Left hindlimb (tissue), 1 donor: Measurements from ENCODE around the gene FRMD3.

ENCODE experiments used
- DNase-seq: peaks from one replicate; pipeline ENCODE4 v3.0.0-alpha.2; 2018

The FRMD3 gene

DNA sequence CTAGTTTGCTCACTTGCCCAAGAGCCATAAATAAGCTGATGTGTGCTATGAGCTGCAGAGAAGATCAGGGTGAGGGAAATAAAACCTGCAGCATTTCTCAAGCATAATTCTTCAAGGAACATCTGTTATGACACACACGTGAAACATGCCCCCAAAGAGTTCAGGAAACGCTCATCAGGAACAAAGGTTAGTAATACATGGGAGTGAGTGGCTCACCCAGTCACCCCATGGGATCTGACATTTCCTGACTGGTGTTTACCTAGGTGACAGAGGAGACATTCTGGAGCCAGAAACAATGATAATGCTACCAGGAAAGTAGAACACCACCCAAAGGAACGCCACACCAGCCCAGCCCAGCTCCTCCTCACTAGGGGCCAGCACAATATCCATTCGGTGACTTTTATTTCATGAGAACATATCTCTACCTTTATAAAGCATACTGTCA, 66.0 kb downstream of the FRMD3 start:
- no peak for DNase-seq

DNA sequence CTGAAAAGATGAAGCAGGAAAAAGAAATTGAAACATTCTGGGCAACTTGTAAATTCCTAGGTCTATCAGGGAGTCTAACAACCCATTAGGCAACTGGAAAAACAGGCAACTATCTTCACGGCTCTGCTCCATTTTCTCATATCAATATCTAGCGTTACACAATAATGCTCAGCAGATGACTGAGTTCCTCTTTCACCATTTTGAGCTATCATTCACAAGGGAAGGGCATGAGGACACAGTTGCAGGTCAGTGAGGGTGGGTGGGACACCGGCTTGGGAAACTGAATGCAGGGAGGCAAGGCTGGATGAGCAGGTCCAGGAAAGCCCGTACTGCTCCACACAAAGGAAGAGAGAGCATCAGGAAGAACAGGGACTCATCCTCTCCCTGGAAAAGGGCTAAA, 67.0 kb downstream of the FRMD3 start:
- DNase-seq = no peak

DNA sequence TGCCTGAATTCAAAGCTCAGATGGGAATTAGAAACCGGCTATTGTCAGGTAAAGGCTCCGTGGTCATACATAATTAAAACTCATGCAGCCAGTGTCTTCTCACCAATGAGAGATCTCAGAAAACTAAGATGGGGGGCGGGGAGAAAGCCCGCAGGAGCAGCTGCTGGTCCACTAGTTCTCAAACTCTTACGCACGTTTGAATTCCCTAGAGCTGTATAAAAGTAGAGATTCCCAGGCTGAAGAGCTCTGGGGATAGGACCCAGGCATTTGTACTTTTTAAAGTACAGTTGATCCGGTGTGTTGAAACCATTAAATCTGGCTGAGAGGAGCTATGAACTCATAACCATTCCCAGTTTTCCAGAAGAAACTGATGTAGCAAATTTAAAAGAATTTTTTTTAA, 68.5 kb downstream of the FRMD3 start:
- DNase-seq = no peak

DNA sequence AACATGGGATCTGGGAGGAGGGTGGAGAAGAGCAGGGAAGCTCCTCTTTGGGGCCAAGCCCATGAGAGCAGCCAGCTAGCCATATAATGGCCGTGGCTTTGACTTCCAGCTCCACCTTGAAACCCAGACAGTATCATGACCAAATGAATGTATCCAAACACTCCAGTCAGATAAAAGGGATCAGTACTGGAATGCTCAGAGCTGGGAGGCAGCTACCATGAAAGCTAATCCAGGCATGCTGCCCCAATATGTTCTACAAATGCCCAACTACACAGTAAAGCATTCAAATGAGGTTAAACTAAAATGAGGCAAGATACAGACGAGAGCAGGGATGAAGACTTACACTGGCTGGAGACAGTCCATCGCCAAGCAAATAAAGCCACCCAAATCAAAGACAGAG, 69.4 kb downstream of the FRMD3 start:
- DNase-seq = no peak

DNA sequence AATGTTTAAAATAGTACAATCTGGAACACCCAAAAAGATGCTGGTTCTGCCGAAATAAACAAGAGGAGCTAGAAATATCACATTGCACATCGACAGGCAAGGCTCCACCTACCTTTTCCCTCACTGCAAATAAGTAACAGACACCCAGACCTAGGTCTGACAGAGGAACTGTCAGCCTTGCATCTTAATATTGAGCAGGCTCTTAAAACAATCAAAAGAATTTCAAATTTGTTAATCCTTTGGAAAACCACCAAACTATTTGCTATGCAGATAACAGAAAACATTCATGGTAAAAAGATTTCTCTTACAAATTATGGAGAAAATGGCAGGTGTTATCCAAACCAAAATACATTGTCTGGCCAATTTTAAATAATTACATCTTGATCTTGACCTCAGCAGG, 71.3 kb downstream of the FRMD3 start:
- no peak for DNase-seq

DNA sequence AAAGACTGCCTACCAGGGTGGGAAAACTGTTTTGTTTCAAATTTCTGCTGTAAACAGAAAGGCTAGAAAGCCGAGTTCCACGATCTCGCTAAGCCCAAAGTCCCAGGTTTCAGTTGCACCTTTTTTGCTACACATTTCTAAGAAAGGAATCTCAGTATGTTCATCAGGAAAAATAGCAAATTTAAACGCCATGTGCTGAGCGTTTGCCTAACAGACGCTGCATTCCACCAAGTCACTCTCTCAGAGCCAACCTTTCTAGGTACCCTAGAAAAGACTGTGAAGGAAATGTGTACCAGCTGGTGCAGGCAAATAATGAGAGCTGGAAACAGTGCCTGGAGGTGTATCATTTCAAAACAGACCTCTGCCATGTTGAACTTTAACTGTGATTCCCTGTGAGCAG, 71.8 kb downstream of the FRMD3 start:
- no peak for DNase-seq

DNA sequence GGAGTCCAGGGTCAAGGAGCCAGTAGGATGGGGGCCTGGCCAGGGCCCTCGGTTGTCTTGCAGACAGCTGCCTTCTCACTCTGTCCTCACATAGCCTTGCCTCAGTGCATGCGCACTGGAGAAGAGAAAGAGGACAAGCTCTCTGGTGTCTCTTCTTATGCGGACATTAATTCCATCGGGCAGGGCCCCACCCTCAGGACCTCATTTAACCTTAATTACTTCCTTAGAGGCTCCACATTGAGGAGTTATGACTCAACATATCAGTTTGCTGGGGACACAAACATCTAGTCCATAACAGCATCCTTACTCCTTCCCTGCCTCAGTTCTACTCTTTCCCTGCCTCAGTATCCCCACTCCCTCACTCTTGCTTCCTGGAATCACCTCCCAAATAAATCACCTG, 78.4 kb downstream of the FRMD3 start:
- no peak for DNase-seq

DNA sequence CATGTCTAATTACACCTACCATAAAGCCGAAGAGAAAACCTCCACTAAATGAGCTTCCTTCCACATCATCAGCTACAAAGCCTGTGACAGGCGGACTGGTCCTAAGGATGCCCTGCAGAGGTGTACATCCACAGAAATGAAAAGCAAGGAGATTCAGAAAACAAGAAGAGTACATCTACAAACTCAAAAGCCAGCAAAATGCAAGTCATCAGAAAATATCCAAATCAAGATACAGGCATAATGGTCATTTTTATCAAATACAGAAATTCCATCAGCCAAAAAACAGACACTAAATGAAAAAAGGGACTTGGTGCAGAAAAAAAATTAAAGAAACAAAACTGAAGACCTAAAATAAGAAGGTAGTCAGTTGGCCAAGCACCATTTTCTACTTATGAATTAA, 79.7 kb downstream of the FRMD3 start:
- no peak for DNase-seq

DNA sequence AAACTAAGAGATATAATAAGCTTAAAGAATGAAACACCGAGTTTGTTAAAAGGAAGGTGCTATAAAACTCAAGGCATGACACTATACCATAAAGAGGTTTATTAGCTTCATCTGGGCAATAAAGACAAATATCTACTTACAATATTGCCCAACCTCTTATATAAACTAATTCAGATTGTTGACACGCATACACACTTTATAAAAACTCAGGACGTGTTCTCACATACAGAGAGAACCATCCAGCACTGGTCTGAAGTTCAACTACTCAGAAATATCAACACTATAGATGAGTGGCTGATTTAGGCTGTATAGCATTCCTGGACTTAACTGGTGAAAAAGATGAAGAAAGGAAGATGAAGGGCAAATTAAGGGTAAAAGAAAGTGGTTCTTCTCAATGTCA, 81.2 kb downstream of the FRMD3 start:
- DNase-seq = no peak

DNA sequence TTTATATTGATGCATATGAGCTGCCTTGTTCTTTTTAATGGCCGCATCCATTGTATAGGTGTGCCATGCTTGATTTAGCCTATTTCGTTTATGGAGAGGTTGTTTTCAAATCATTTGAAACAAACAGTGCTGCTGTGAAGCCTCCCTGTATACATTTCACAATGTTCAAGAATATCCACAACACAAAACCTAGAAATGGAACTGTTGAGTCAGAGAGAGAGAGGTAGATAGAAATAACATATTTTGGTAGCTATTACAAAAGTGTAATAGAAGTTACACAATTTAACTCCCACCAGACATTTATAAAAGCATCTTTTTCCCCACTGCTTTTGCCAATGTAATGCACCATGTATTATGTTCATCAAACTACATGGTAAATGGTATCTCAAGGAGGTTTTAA, 82.0 kb downstream of the FRMD3 start:
- no peak for DNase-seq

DNA sequence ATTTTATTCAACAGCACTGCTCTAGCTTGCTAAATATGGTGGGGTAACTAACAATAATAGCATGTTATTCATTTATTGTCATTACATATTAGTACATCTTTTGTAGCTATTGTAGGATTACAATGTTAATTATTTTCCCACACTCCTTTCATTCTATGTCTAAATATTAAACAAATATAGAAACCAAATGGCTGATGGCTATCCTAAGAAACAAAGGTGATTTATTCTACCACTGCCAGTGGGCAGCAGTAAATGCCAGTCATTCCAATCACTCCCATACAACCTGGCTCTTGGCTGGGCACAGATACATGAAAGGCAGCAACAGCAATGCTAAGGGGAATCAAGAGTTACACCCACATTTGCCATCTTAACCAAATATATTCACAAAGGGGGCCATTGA, 84.1 kb downstream of the FRMD3 start:
- DNase-seq = no peak

DNA sequence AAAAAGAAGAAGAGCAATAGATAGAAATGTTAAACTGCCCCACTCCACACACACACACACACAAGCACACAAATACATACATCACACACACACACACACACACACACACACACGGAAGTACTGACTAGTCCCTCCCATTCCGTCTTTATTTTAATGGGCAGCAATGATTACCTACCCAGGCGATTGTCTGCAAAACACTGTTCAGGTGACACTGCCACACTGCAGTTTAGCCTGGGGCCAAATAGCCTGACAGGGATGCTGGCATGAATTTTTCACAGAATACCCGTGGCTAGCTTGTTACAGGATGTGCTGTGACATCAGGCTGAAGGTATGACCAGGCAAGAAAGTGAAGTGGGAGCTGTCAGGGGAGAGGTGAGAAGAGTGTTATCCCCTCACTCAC, 86.9 kb downstream of the FRMD3 start:
- DNase-seq = no peak

DNA sequence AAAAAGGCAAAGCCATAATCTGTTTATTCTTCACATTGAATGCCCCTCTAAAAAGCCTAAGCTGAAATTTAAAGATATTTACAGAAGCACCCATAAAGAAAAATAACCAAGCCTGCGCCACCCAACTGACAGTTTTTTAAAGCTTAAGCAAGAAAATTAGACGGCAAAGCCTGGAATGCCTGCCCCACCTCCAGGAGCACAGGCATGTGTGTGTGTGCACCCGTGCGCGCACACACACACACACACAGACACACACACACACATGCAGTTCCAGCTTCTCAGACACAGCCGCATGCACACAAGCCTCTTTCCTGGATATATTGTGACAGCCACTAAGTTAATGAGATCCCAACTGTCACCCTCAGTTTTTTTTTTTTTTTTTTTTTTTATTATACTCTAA, 88.2 kb downstream of the FRMD3 start:
- DNase-seq = no peak

DNA sequence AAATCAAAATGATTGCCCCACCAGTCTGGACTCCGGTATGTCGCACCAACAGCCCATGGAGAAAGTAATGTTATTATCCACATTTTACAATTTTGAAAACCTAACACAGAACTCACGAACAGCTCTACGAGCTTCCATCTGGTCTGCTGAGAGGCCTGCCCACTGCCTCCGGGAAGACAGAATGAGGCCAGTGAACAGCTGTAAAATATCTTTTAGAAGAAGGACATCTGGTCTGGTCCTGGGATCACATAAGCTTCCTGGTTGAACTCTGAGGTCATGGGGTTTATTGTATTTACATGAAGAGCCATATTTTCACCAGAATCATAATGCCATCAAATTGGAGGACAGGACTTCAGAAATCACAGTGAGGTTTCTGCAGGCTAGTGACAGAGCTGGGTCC, 89.0 kb downstream of the FRMD3 start:
- no peak for DNase-seq

DNA sequence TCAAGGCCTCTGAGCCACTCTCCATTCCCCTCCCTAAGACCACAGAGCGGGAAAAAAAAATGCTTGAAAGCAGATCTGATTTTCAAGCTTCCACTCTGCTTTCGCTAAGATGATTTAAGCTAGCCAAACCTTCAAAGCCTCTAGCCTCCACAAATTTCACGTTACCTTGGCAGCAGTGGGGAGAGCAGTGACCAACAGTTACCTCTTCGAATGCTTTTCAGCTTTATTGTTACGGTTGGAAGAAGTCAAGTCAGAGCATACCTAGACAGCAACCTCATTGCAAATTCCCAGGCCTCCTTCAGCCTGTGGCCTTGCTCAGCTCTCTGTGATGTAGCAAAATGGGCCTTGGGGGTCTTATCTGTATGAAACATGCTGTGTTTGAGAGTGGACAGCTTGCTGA, 89.6 kb downstream of the FRMD3 start:
- DNase-seq = no peak

DNA sequence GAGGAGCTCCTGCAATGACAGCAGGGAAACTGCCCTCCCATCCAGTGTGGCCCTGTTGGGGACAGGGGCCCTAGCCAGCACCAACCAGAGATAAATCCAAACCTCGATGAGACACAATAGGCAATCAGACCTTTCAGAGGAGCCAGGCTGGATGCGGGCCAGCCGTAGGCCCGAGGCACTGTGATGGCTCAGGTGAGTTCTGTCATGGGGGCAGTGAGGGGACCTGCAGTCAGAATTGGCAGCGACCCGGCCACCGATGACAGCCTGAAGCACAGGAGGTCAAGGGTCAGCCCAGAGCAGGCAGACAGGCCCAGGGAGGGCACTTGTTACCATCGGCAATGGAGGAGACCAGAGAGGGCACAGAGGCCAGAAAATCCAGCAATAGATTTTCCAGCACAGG, 90.8 kb downstream of the FRMD3 start:
- DNase-seq = no peak

DNA sequence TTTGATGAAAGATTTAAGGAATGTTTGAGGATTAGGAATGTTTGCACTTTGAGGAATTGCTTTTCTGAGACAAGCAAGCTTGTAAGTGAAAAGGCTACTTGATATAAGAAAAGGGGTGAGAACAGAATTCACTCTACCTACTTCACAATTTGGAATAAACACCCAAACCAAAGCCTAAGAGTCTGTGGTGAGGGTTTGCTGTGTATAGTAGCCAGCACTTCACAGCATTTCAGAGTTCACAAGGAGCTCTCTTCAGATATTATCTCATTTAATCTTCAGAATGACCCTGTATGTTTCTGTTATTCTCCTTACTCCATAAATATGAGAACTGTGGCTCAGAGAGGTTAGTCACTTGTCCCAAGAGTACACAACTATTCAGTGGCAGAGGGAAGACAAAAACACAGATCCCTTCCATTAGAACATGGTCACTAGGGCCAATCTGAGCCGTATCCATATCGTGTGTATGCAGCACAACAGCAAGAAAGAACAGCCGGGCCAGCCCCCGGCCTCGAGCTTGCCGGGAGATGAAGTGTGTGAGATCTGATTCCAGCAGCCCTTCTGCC, 92.4 kb downstream of the FRMD3 start:
- DNase-seq = no peak

DNA sequence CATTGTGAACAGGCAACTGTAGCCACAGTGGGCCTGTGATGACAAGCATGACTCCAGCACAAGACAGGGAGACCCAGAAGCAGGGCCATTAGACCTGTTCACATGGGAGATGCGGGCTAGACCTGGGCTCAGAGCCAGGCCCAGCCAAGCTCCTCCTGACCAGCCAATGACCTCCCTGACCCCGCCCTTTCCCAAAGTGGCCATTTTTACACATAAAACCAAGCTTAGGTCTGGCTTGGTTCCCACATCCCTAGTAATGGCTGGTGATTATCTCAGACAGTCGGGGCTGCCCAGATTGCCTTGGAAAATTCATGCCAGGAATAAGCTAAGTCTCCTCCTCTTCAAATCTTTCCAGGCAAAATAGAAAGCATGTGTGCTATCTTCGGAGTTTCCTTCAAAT, 94.1 kb downstream of the FRMD3 start:
- DNase-seq = peak; percentile 82

DNA sequence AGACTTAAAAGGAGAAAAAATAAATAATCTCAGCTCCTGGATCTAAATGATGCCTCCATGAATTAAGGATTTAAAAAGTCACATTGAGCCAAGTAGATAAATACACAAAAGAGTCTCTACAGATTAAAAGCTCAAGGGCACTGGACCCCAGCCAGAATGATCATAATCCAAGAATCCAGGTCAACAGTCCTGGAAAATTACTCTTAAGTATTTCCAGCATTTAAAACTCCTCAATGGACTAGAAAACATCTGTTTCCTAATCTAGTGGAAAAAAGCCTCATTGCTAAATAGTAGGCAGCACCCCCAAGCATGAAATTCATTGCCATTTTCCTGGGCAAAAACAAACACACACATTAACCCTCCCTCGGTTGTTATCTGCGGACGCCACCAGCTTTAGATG, 96.8 kb downstream of the FRMD3 start:
- DNase-seq = no peak

DNA sequence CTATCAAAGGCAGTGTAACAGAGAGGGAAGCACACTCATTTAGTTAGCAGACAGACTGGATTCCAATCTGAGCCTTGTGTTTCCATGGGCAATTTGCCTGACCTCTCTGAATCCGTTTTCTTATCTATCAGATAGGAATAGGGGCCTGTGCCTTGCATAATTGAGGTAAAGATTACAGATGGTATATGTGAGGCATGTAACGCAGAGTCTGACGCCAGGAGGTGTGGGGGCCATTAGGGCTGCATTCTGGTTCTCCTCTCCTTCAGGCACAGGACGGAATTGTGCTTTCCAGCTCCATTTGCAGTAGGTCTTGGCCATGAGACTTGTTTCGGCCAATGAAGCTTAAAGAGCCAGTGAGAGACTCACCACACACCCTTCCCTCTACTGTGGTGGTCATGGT, 97.6 kb downstream of the FRMD3 start:
- DNase-seq = no peak

DNA sequence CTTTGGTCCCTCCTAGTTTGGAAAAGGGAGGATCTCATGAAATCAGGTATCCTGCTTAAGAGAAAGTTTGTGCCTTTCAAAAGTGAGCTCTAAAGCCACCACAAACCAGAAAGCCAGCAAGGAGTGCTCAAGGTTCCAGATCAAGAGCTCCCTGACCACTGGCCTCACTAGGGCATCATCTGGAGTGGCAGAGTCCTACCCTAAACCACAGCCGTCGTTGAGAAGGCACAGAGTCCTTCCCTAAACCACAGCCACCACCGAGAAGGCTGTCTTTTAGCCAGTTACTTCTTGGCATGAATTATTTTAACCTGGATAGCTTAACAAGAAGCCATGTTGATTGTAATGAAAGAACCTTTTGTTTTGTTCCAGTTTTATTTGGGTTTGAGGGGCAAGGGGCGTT, 102.9 kb downstream of the FRMD3 start:
- no peak for DNase-seq

DNA sequence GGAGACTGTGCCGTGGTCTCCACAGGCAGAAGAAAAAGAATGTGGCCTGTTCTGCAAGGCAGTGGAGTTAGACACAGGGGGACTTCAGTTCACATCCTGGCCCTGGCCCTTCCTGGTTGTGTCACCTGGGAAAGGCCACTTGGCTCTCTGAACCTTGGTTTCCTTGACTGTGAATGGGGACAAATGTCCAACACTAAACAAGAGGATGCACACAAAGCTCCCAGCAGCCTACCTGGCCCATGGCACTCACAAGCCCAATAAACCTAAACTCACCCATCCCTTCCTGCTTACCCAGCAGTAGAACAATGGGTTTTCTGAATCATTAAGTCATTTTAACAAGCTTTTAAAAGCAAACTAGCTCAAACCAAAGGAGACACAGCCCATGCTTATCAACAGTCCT, 103.9 kb downstream of the FRMD3 start:
- no peak for DNase-seq

DNA sequence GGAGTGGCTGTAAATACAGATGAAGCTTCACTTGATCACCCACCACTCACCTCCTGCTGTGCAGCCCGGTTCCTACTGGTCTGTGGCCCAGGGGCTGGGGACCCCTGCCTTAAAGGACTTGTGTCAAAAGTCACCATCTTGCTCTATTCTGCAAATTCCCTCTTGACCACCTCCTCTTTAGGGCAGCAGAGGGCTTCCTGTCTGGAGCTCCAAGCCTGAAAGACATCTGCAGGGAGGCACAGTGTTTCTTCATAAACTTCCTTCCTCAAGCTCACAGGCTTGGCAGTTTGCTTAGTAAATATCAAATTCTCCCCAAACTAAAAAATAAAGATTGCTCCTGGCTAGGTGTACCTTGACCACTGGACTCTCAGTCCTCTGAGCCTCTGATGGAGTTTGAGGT, 104.4 kb downstream of the FRMD3 start:
- DNase-seq = no peak

DNA sequence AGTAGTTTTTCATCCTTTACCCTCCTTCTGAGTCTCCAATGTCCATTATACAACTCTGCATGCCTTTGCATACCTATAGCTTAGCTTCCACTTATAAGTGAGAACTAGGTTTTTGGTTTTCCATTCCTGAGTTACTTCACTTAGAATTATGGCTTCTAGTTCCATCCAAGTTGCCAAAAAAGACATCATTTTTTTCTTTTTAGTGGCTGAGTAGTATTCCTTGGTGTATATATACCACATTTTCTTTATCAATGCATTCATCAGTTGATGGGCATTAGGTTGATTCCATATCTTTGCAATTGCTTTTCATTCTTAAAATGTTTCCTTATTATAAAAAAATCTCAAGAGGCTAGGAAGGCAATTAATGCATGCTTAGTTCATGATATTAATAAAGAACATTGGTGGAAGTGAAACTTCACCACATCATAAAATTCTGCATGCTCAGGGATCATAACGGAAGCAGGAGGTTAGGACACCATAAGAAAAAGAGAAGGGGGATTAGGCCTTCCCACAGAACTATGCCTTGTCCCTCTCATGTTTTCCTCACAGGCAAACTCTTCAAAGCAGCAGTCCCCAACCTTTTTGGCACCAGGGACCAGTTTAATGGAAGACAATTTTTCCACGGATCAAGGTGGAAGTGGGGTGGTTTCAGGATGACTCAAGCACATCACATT, 105.2 kb downstream of the FRMD3 start:
- DNase-seq = no peak

DNA sequence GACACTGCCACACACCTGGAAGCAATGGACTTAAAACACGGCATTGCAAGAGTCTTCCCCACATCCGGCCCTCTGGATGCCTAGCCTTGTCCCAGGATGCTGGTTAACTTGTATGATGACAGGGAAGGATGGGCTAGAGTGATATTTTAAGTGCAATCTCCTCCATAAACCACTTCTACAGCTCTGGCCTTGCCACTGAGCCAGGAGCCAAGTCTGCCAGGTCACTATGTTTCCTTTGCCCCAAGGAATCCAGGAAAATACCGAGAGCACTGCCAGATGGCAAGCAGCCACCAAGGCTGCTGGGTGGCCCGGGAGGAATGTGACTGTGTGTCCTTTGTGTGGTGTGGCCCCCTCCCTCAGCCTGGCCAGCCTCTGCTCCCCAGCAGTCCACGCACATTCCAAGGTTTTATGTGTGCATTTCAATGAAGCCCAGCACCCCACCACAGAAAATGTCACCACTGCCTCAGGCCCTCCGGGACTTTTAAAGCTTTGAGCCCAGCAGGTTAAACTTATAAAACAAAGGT, 106.0 kb downstream of the FRMD3 start:
- DNase-seq = peak; percentile 80
